ENCODE results near the gene DOLK.

GRCh38 chr9:128940946-128941755 is 6.3 kb downstream of the DOLK start:
- no peak for TF ChIP-seq POLR2A (IDR thresholded peaks at IDR 0.05; ENCODE audit: low read length)
- TF ChIP-seq GATA1 (IDR thresholded peaks at IDR 0.05; ENCODE audit: low read depth, low read length), result no peak
